HepG2 (cell line): ENCODE measurements around the gene CCL23. TPM values are rescaled to one million over a fixed set of nuclear protein-coding genes. Genes with fewer than 3 reads are reported as not detected.

ENCODE experiments used
- ATF7-NPFF ChIP-seq: sonication (generic); formaldehyde crosslinking; IDR thresholded peaks from 2 replicates; pipeline ENCODE4 v1.8.1; 2023; ENCODE audit warnings: mild to moderate bottlenecking, low read depth, missing genetic modification reagents, moderate library complexity
- GABPA ChIP-seq, 2 experiments: IDR thresholded peaks; 2 replicates each; pipeline ENCODE4 v1.6.1; 2011 to 2016; ENCODE audit warnings: low read depth in 2 of 2, low read length in 1 of 2, missing biosample characterization in 1 of 2, missing genetic modification characterization in 1 of 2
- HNF4A ChIP-seq: sonication (generic); formaldehyde crosslinking; IDR thresholded peaks from 2 replicates; pipeline ENCODE4 v1.4.0; 2020; ENCODE audit warnings: missing genetic modification reagents
- IRX3 ChIP-seq: sonication (generic); formaldehyde crosslinking; IDR thresholded peaks from 2 replicates; pipeline ENCODE4 v1.8.1; 2023; ENCODE audit warnings: mild to moderate bottlenecking, low read depth, missing genetic modification reagents, borderline replicate concordance
- MAF1 ChIP-seq: sonication (generic); formaldehyde crosslinking; IDR thresholded peaks from 2 replicates; pipeline ENCODE4 v1.5.0; 2020; ENCODE audit warnings: missing genetic modification reagents, borderline replicate concordance
- MED1 ChIP-seq: sonication (generic); formaldehyde crosslinking; IDR thresholded peaks from 2 replicates; pipeline ENCODE4 v1.4.0; 2020; ENCODE audit warnings: missing genetic modification reagents
- MIER3 ChIP-seq: IDR thresholded peaks from 2 replicates; pipeline ENCODE4 v1.6.1; 2016; ENCODE audit warnings: missing compliant biosample characterization, borderline replicate concordance
- PLRG1 ChIP-seq: fragments of 450-650 bp; conservative IDR thresholded peaks from 2 replicates; pipeline ENCODE4 v1.6.1; 2016
- RARG ChIP-seq: sonication (generic); formaldehyde crosslinking; IDR thresholded peaks from 2 replicates; pipeline ENCODE4 v1.4.0; 2020; ENCODE audit warnings: low read depth, mild to moderate bottlenecking, missing genetic modification reagents
- SIX1 ChIP-seq: sonication (generic); formaldehyde crosslinking; IDR thresholded peaks from 2 replicates; pipeline ENCODE4 v1.4.0; 2020; ENCODE audit warnings: missing genetic modification reagents, borderline replicate concordance
- STAT6 ChIP-seq: sonication (generic); formaldehyde crosslinking; IDR thresholded peaks from 2 replicates; pipeline ENCODE4 v1.4.0; 2020; ENCODE audit warnings: missing genetic modification reagents, mild to moderate bottlenecking, borderline replicate concordance
- TBX2 ChIP-seq: sonication (generic); formaldehyde crosslinking; IDR thresholded peaks from 2 replicates; pipeline ENCODE4 v1.5.0; 2020; ENCODE audit warnings: missing genetic modification reagents, mild to moderate bottlenecking, borderline replicate concordance
- TSC22D2 ChIP-seq: sonication (generic); formaldehyde crosslinking; IDR thresholded peaks from 2 replicates; pipeline ENCODE4 v1.5.1; 2020; ENCODE audit warnings: missing genetic modification reagents, mild to moderate bottlenecking, borderline replicate concordance
- USF2 ChIP-seq, 2 experiments: sonication (generic) in 1 of 2; formaldehyde crosslinking in 1 of 2; IDR thresholded peaks; 2 replicates each; pipeline versions ENCODE4 v1.5.1 to v1.6.1; 2011 to 2020; ENCODE audit warnings: borderline replicate concordance in 1 of 2, low read depth in 1 of 2, low read length in 1 of 2, mild to moderate bottlenecking in 1 of 2, missing genetic modification reagents in 1 of 2, moderate library complexity in 1 of 2
- XRCC5 ChIP-seq: fragments of 200-400 bp; formaldehyde crosslinking; optimal IDR thresholded peaks from 2 replicates; pipeline ENCODE3; 2017; ENCODE audit warnings: mild to moderate bottlenecking, low read length
- ZBTB25 ChIP-seq: IDR thresholded peaks from 2 replicates; pipeline ENCODE4 v1.6.1; 2018; ENCODE audit warnings: missing genetic modification reagents
- ZBTB34 ChIP-seq: sonication (generic); formaldehyde crosslinking; IDR thresholded peaks from 2 replicates; pipeline ENCODE4 v1.8.0; 2022; ENCODE audit warnings: mild to moderate bottlenecking, missing genetic modification reagents
- ZFAT ChIP-seq: sonication (generic); formaldehyde crosslinking; conservative IDR thresholded peaks from 2 replicates; pipeline ENCODE4 v1.8.1; 2023; ENCODE audit warnings: missing genetic modification reagents, inconsistent platforms
- ZNF138 ChIP-seq: sonication (generic); formaldehyde crosslinking; IDR thresholded peaks from 2 replicates; pipeline ENCODE4 v1.5.0; 2020; ENCODE audit warnings: mild to moderate bottlenecking, low read depth, missing genetic modification reagents
- ZNF33B ChIP-seq: sonication (generic); formaldehyde crosslinking; IDR thresholded peaks from 2 replicates; pipeline ENCODE4 v1.5.1; 2020; ENCODE audit warnings: mild to moderate bottlenecking, missing genetic modification reagents
- ZNF597 ChIP-seq: sonication (generic); formaldehyde crosslinking; IDR thresholded peaks from 2 replicates; pipeline ENCODE4 v1.5.0; 2020; ENCODE audit warnings: missing genetic modification reagents
- ZNF614 ChIP-seq: IDR thresholded peaks from 2 replicates; pipeline ENCODE4 v1.6.1; 2018; ENCODE audit warnings: missing biosample characterization, missing genetic modification reagents, inconsistent platforms, borderline replicate concordance
- polyA plus RNA-seq, 8 experiments: library from polyadenylated mRNA; depleted of rRNA in 3 of 8; stranded (reverse) in 7 of 8; unstranded in 1 of 8; fragments of >200 nt; fragmentation: Illumina TruSeq in 4 of 8; extraction: Trizol in 4 of 8; gene quantifications; 2 replicates each; pipeline versions ENCODE4 v1.2.1 to v1.2.3, GENCODE V29; 2011 to 2016; ENCODE audit warnings: low read depth in 4 of 8, missing spikeins in 1 of 8, mixed read lengths in 1 of 8; ENCODE audit not compliant: insufficient read depth in 1 of 8
- total RNA-seq, 5 experiments: library from RNA; depleted of rRNA; stranded (reverse); fragments of >200 nt; fragmentation: Illumina TruSeq; extraction: Trizol; gene quantifications; 2 replicates each; pipeline ENCODE4 v1.2.3, GENCODE V29; 2016; ENCODE audit warnings: low read depth in 1 of 5

Gene CCL23
- total and polyA plus RNA-seq, 2 of the 13 experiments (the other 11 are each of a cell fraction or from before 2014, with no cell fraction given) = not detected

GRCh38 chr17:35981908-35982330 is 35.9 kb downstream of the CCL23 start (continued):
- TF ChIP-seq ZNF597 (CRISPR knock-in tag) (no peak), MAF1 (no peak), ZBTB25 (peak; percentile 56; the same call in 1 of the 2 replicates), ATF7-NPFF (no peak), IRX3 (no peak), ZFAT (CRISPR knock-in tag) (no peak), ZBTB34 (no peak), XRCC5 (no peak), MIER3 (CRISPR knock-in tag) (0 out of 2 replicates have a peak, but pooled peaks have one; percentile 48), PLRG1 (no peak), STAT6 (CRISPR knock-in tag) (no peak), GABPA (IDR thresholded peaks at IDR 0.05; ENCODE audit: low read depth, low read length) (no peak), GABPA (CRISPR knock-in tag; IDR thresholded peaks at IDR 0.05; ENCODE audit: low read depth) (no peak; the same call in 1 of the 2 replicates), TSC22D2 (CRISPR knock-in tag) (no peak), ZNF614 (CRISPR knock-in tag) (peak; percentile 73; the same call in 1 of the 2 replicates), MED1 (CRISPR knock-in tag) (peak; percentile 75), HNF4A (peak; percentile 89), TBX2 (CRISPR knock-in tag) (peak; percentile 37; the same call in 1 of the 2 replicates), ZNF33B (CRISPR knock-in tag) (no peak), RARG (no peak), ZNF138 (CRISPR knock-in tag) (no peak), USF2 (IDR thresholded peaks at IDR 0.05; ENCODE audit: low read depth, low read length) (no peak), USF2 (CRISPR knock-in tag; IDR thresholded peaks at IDR 0.05; ENCODE audit: borderline replicate concordance) (no peak), SIX1 (no peak)
